K562 (cell line): ENCODE data around the gene RFPL2. TPM values are rescaled to one million over a fixed set of nuclear protein-coding genes. Genes with fewer than 3 reads are reported as not detected.

Source experiments
- ATAC-seq: fragments of 200-7000 bp; cut with Tn5 transposase; 3 replicates; pipeline ENCODE4 v1.9.1; 2020; ENCODE audit warnings: moderate library complexity
- BruUV-seq: library from RNA; stranded (reverse); fragments of 400-500 nt; replicated peaks from 2 replicates; lab custom pipeline; 2021; lab: Mats Ljungman, UMichigan
- CTCF ChIA-PET: fragments of 300-600 bp; formaldehyde crosslinking; extraction: SDS; loops from one replicate; lab custom pipeline; 2021; ENCODE audit warnings: low intra/inter-chr PET ratio; lab: Yijun Ruan, JAX
- POLR2A ChIA-PET: fragments of 300-600, 350-650 bp; sonication (Branson Sonifier 250); formaldehyde crosslinking; extraction: SDS; loops from one replicate; lab custom pipeline; 2021; ENCODE audit warnings: antibody characterized with exemption, inconsistent platforms; lab: Yijun Ruan, JAX
- DNase-seq, 4 experiments: peaks; one replicate each; pipeline versions ENCODE4 v3.0.0 to v3.0.0-alpha.2; 2011 to 2018; ENCODE audit warnings: low spot score in 3 of 4, mixed read lengths in 3 of 4; ENCODE audit errors: extremely low read depth in 1 of 4
- FAIRE-seq: peaks from 2 replicates; lab custom pipeline; 2011; peaks lifted over from hg19 to GRCh38; lab: Jason Lieb, UNC
- H2AFZ ChIP-seq: 2 replicates; pipeline ENCODE4 v1.6.0; 2011; ENCODE audit warnings: low read depth, low read length, control low read depth, inconsistent platforms
- H3K27ac ChIP-seq: fragments of 200-600 bp; 3 replicates; pipeline ENCODE4 v1.8.0; 2011; ENCODE audit warnings: low read depth, mild to moderate bottlenecking, control low read depth, inconsistent platforms, low read length, moderate library complexity, mixed read lengths; ENCODE audit errors: extremely low read depth
- H3K27me3 ChIP-seq, 2 experiments: fragments of 300-600 bp in 1 of 2; 2 replicates in 1 of 2; 3 replicates in 1 of 2; pipeline versions ENCODE4 v1.6.0 to v1.8.0; 2011; ENCODE audit warnings: inconsistent platforms in 2 of 2, low read length in 2 of 2, mild to moderate bottlenecking in 1 of 2, mixed read lengths in 1 of 2, moderate library complexity in 1 of 2; ENCODE audit not compliant: control insufficient read depth in 2 of 2, insufficient read depth in 2 of 2
- H3K36me3 ChIP-seq: fragments of 300-600 bp; 3 replicates; pipeline ENCODE4 v1.8.0; 2011; ENCODE audit warnings: mild to moderate bottlenecking, low read length, inconsistent platforms; ENCODE audit not compliant: control insufficient read depth, insufficient read depth
- H3K4me1 ChIP-seq, 2 experiments: fragments of 200-600 bp in 1 of 2; replicated peaks in 1 of 2; 2 replicates in 1 of 2; 3 replicates in 1 of 2; pipeline versions ENCODE4 v1.5.1 to v1.8.0; 2011; ENCODE audit warnings: inconsistent platforms in 2 of 2, low read length in 2 of 2, mild to moderate bottlenecking in 1 of 2, mixed read lengths in 1 of 2, moderate library complexity in 1 of 2; ENCODE audit not compliant: control insufficient read depth in 2 of 2, insufficient read depth in 2 of 2
- H3K4me2 ChIP-seq: 2 replicates; pipeline ENCODE4 v1.6.1; 2011; ENCODE audit warnings: low read length, control low read depth, inconsistent platforms, mixed read lengths; ENCODE audit not compliant: insufficient read depth
- H3K4me3 ChIP-seq: fragments of 200-600 bp; sonication (generic), shearing (Covaris generic); 2 replicates; pipeline ENCODE4 v1.5.1; 2016; ENCODE audit warnings: control low read depth, inconsistent platforms
- H3K79me2 ChIP-seq: fragments of 200-600 bp; 3 replicates; pipeline ENCODE4 v1.8.0; 2011; ENCODE audit warnings: low read length, inconsistent platforms; ENCODE audit not compliant: control insufficient read depth, insufficient read depth
- H3K9ac ChIP-seq, 2 experiments: 2 replicates each; pipeline versions ENCODE4 v1.6.0 to v1.6.1; 2011; ENCODE audit warnings: low read depth in 2 of 2, low read length in 2 of 2, control low read depth in 1 of 2, inconsistent platforms in 1 of 2, mild to moderate bottlenecking in 1 of 2, mixed read lengths in 1 of 2; ENCODE audit not compliant: insufficient read depth in 1 of 2
- H3K9me1 ChIP-seq: one replicate; pipeline ENCODE4 v1.6.0; 2011; ENCODE audit warnings: inconsistent platforms, mild to moderate bottlenecking, low read length, moderate library complexity; ENCODE audit not compliant: control insufficient read depth, insufficient read depth
- H3K9me3 ChIP-seq: replicated peaks from 2 replicates; pipeline ENCODE4 v1.5.1; 2011; ENCODE audit warnings: low read depth, low read length, inconsistent platforms; ENCODE audit not compliant: control insufficient read depth, insufficient read depth
- H4K20me1 ChIP-seq: replicated peaks from 2 replicates; pipeline ENCODE4 v1.6.1; 2011; ENCODE audit warnings: low read length, inconsistent platforms, mixed read lengths; ENCODE audit not compliant: control insufficient read depth, insufficient read depth
- CTCF ChIP-seq, 3 experiments: IDR thresholded peaks in 2 of 3; conservative IDR thresholded peaks in 1 of 3; 2 replicates each; pipeline ENCODE4 v1.5.1; 2011 to 2012; ENCODE audit warnings: low read length in 3 of 3, mild to moderate bottlenecking in 3 of 3, control low read depth in 2 of 3, improper control_type of control experiment in 1 of 3, inconsistent platforms in 1 of 3, low read depth in 1 of 3, mixed read lengths in 1 of 3, moderate library complexity in 1 of 3; ENCODE audit not compliant: insufficient read depth in 2 of 3
- ILK ChIP-seq: fragments of 450-650 bp; IDR thresholded peaks from 2 replicates; pipeline ENCODE4 v1.6.1; 2016; ENCODE audit warnings: missing genetic modification characterization, low read depth, mild to moderate bottlenecking, missing compliant biosample characterization, moderate library complexity, borderline replicate concordance
- MXI1 ChIP-seq: IDR thresholded peaks from 2 replicates; pipeline ENCODE4 v1.6.1; 2011; ENCODE audit warnings: low read depth, mild to moderate bottlenecking, improper control_type of control experiment, low read length
- NFE2 ChIP-seq: IDR thresholded peaks from 2 replicates; pipeline ENCODE4 v1.6.1; 2014; ENCODE audit warnings: antibody characterized with exemption, low read depth
- NFE2L1 ChIP-seq: fragments of 450-650 bp; IDR thresholded peaks from 2 replicates; pipeline ENCODE4 v1.6.1; 2016; ENCODE audit warnings: missing genetic modification characterization, low read depth, mild to moderate bottlenecking, missing compliant biosample characterization, moderate library complexity, borderline replicate concordance
- PHTF2 ChIP-seq: fragments of 250-450 bp; sonication (Bioruptor Pico); IDR thresholded peaks from 2 replicates; pipeline ENCODE4 v1.5.0; 2021; ENCODE audit warnings: mild to moderate bottlenecking
- SNIP1 ChIP-seq: fragments of 450-650 bp; IDR thresholded peaks from 2 replicates; pipeline ENCODE4 v1.7.1; 2017; ENCODE audit warnings: low read depth, mild to moderate bottlenecking
- ZBTB7A ChIP-seq: IDR thresholded peaks from 2 replicates; pipeline ENCODE4 v1.6.1; 2011; ENCODE audit warnings: low read depth, mild to moderate bottlenecking, low read length, moderate library complexity, borderline replicate concordance; ENCODE audit not compliant: control insufficient read depth
- WGBS: fragments of 100-300 bp; shearing (Covaris generic); methylation state at CpG from one replicate; pipeline ENCODE4 v1.1.6; 2016; ENCODE audit warnings: low coverage, mixed read lengths; ENCODE audit not compliant: insufficient coverage; ENCODE audit errors: missing lambda C conversion rate; 5-methylcytosine and 5-hydroxymethylcytosine counted together
- in situ Hi-C: fragments of 300-500 bp; cut with MboI; formaldehyde crosslinking; loops from 4 replicates; pipeline ENCODE4 v1.15.0; 2018; ENCODE audit warnings: inconsistent platforms, mixed read lengths
- intact Hi-C: fragments of 100-400 bp; cut with micrococcal nuclease; formaldehyde crosslinking; loops from 2 replicates; pipeline ENCODE4 v1.14.2; 2022
- polyA plus RNA-seq, 8 experiments: library from polyadenylated mRNA; depleted of rRNA in 4 of 8; stranded (reverse) in 5 of 8; unstranded in 3 of 8; fragments of >200 nt; fragmentation: Nextera tagmentation in 2 of 8; fragmentation: Illumina TruSeq in 1 of 8; extraction: Ambion mirVana in 2 of 8; extraction: Trizol in 1 of 8; gene quantifications; 2 replicates each; pipeline versions ENCODE4 v1.2.1 to v1.2.3, GENCODE V29; 2011 to 2014; ENCODE audit warnings: inconsistent platforms in 1 of 8, missing spikeins in 1 of 8
- total RNA-seq, 7 experiments: library from RNA; depleted of rRNA in 6 of 7; stranded (reverse); fragments of >200 nt in 6 of 7; fragmentation: Illumina TruSeq in 2 of 7; extraction: Trizol in 2 of 7; gene quantifications; 2 replicates each; pipeline versions ENCODE4 v1.2.1 to v1.2.3, GENCODE V29; 2011 to 2021; ENCODE audit warnings: low replicate concordance in 1 of 7

The RFPL2 gene
- total and polyA plus RNA-seq, 9 of the 15 experiments (the other 6 are each of a cell fraction or from before 2014, with no cell fraction given) = not detected

- no peak overlapping the region for H2AFZ ChIP-seq
- WGBS = 0% methylated on average over 8 of the region's 30 CpGs
- peak; percentile 64 for ATAC-seq
Measured at GRCh38 chr22:32205974-32206773, 1.3 kb upstream of the RFPL2 start.

More at GRCh38 chr22:32205974-32206773, 1.3 kb upstream of the RFPL2 start:
- no peaks in the 10 kb centered on the region for H4K20me1 ChIP-seq
- no peak overlapping the region for H3K9ac ChIP-seq
- peaks cover 0 to 26% of the 10 kb centered on the region in 2 experiments; a peak in 2 of 5 replicates for H3K4me1 ChIP-seq
- TF ChIP-seq CTCF (IDR thresholded peaks at IDR 0.05 in 2 of 3, conservative IDR thresholded peaks at IDR 0.05 in 1 of 3; ENCODE audit: insufficient read depth in 2 of 3, low read depth in 1 of 3, low read length in 3 of 3) (peak in 1 of 3 experiments; percentile 28; a peak in 1 of 6 replicates), NFE2 (no peak), SNIP1 (no peak), ZBTB7A (0 out of 2 replicates have a peak, but pooled peaks have one; percentile 27), PHTF2 (CRISPR knock-in tag) (no peak), MXI1 (no peak), ILK (tag) (no peak), NFE2L1 (tag) (no peak)
- ChIA-PET CTCF (no interaction called here), POLR2A (no interaction called here)
- H3K27me3 ChIP-seq = peaks cover 0 to 24% of the 10 kb centered on the region in 2 experiments; a peak in 3 of 5 replicates
- H3K9me3 ChIP-seq = no peaks in the 10 kb centered on the region
- H3K4me2 ChIP-seq = no peak overlapping the region
- no peak overlapping the region for H3K27ac ChIP-seq
- FAIRE-seq (no peak), DNase-seq (no peak)
- BruUV-seq = no TSS peak
- H3K36me3 ChIP-seq = no peaks in the 10 kb centered on the region
- intact Hi-C loops = no loop called here
- no peak overlapping the region for H3K4me3 ChIP-seq
- no peaks in the 10 kb centered on the region for H3K79me2 ChIP-seq
- in situ Hi-C loops = no loop called here
- no peaks in the 10 kb centered on the region for H3K9me1 ChIP-seq
